K562 (cell line): Measurements from ENCODE around the gene FMNL3. TPM values are rescaled to one million over a fixed set of nuclear protein-coding genes. Genes with fewer than 3 reads are reported as not detected.

Source experiments
- CBFA2T2 ChIP-seq: fragments of 450-650 bp; conservative IDR thresholded peaks from 2 replicates; pipeline ENCODE4 v1.6.1; 2017; ENCODE audit warnings: mild to moderate bottlenecking
- ELF4 ChIP-seq: fragments of 450-650 bp; formaldehyde crosslinking; IDR thresholded peaks from 2 replicates; pipeline ENCODE4 v1.4.0; 2022; ENCODE audit warnings: missing genetic modification characterization
- EP400 ChIP-seq: fragments of 450-650 bp; IDR thresholded peaks from 2 replicates; pipeline ENCODE4 v1.6.1; 2017; ENCODE audit warnings: antibody characterized with exemption, mild to moderate bottlenecking, moderate library complexity
- GABPA ChIP-seq: fragments of 200-800 bp; sonication (Bioruptor generic); conservative IDR thresholded peaks from 2 replicates; pipeline ENCODE4 v1.6.1; 2016; ENCODE audit warnings: low read depth, missing genetic modification characterization, missing compliant biosample characterization
- L3MBTL2 ChIP-seq: fragments of 450-650 bp; IDR thresholded peaks from 2 replicates; pipeline ENCODE4 v1.6.1; 2016; ENCODE audit warnings: mild to moderate bottlenecking, moderate library complexity
- MECOM ChIP-seq: fragments of 250-450 bp; sonication (Bioruptor Pico); IDR thresholded peaks from 2 replicates; pipeline ENCODE4 v1.8.0; 2022; ENCODE audit warnings: inconsistent platforms
- NCOA1 ChIP-seq: fragments of 450-650 bp; IDR thresholded peaks from 2 replicates; pipeline ENCODE4 v1.6.1; 2016; ENCODE audit warnings: low read depth
- NFE2L1 ChIP-seq: fragments of 450-650 bp; IDR thresholded peaks from 2 replicates; pipeline ENCODE4 v1.6.1; 2016; ENCODE audit warnings: missing genetic modification characterization, low read depth, mild to moderate bottlenecking, missing compliant biosample characterization, moderate library complexity, borderline replicate concordance
- NR4A1 ChIP-seq, 2 experiments: fragments of 250-450 bp in 1 of 2; fragments of 450-650 bp in 1 of 2; sonication (Bioruptor Pico) in 1 of 2; IDR thresholded peaks; 2 replicates each; pipeline versions ENCODE4 v1.4.0 to v1.6.1; 2016 to 2020; ENCODE audit warnings: mild to moderate bottlenecking in 2 of 2, missing compliant biosample characterization in 1 of 2, missing genetic modification characterization in 1 of 2, moderate library complexity in 1 of 2
- NUFIP1 ChIP-seq: fragments of 450-650 bp; IDR thresholded peaks from 2 replicates; pipeline ENCODE4 v1.6.1; 2018; ENCODE audit not compliant: partially characterized antibody
- OTX1 ChIP-seq: fragments of 450-650 bp; formaldehyde crosslinking; IDR thresholded peaks from 2 replicates; pipeline ENCODE4 v1.4.0; 2022; ENCODE audit warnings: mild to moderate bottlenecking
- RBM22 ChIP-seq: fragments of 200-400 bp; formaldehyde crosslinking; IDR thresholded peaks from 2 replicates; pipeline ENCODE4 v1.6.1; 2018; ENCODE audit warnings: low read length, low read depth; ENCODE audit not compliant: poor library complexity, severe bottlenecking
- RBM34 ChIP-seq: fragments of 200-400 bp; formaldehyde crosslinking; IDR thresholded peaks from 2 replicates; pipeline ENCODE4 v1.6.1; 2018; ENCODE audit warnings: low read length, borderline replicate concordance; ENCODE audit not compliant: insufficient read depth
- RNF2 ChIP-seq: sonication (generic); IDR thresholded peaks from 2 replicates; pipeline ENCODE4 v1.6.1; 2016
- SMAD2 ChIP-seq: fragments of 150-350 bp; IDR thresholded peaks from 2 replicates; pipeline ENCODE4 v1.6.1; 2014; ENCODE audit warnings: low read depth, mild to moderate bottlenecking, low read length
- SMC3 ChIP-seq: conservative IDR thresholded peaks from 2 replicates; pipeline ENCODE4 v1.6.1; 2011; ENCODE audit warnings: low read depth, low read length, improper control_type of control experiment; ENCODE audit not compliant: insufficient read depth
- SRF ChIP-seq, 2 experiments: fragments of 250-450, 450-650 bp in 1 of 2; sonication (Bioruptor Pico) in 1 of 2; sonication (generic) in 1 of 2; formaldehyde crosslinking; IDR thresholded peaks; 2 replicates each; pipeline versions ENCODE4 v1.5.0 to v1.5.1; 2020 to 2022; ENCODE audit warnings: mild to moderate bottlenecking in 1 of 2, missing genetic modification reagents in 1 of 2
- TEAD1 ChIP-seq, 2 experiments: fragments of 450-650 bp in 1 of 2; sonication (generic) in 1 of 2; formaldehyde crosslinking; IDR thresholded peaks; 2 replicates each; pipeline versions ENCODE4 v1.4.0 to v1.8.0; 2020 to 2022; ENCODE audit warnings: mild to moderate bottlenecking in 2 of 2, missing genetic modification reagents in 1 of 2
- U2AF1 ChIP-seq: fragments of 200-400 bp; formaldehyde crosslinking; optimal IDR thresholded peaks from 2 replicates; pipeline ENCODE3; 2017; ENCODE audit warnings: mild to moderate bottlenecking, low read depth, low read length, moderate library complexity
- U2AF2 ChIP-seq: fragments of 200-400 bp; formaldehyde crosslinking; optimal IDR thresholded peaks from 2 replicates; pipeline ENCODE3; 2017; ENCODE audit warnings: low read depth, mild to moderate bottlenecking, low read length
- ZBTB17 ChIP-seq: fragments of 450-650 bp; formaldehyde crosslinking; IDR thresholded peaks from 2 replicates; pipeline ENCODE4 v1.4.0; 2020; ENCODE audit warnings: mild to moderate bottlenecking
- ZFPM2 ChIP-seq: fragments of 250-450 bp; sonication (Bioruptor Pico); IDR thresholded peaks from 2 replicates; pipeline ENCODE4 v1.5.1; 2022; ENCODE audit warnings: mild to moderate bottlenecking
- ZNF24 ChIP-seq: fragments of 450-650 bp; IDR thresholded peaks from 2 replicates; pipeline ENCODE4 v1.6.1; 2016
- ZNF431 ChIP-seq: sonication (generic); formaldehyde crosslinking; IDR thresholded peaks from 2 replicates; pipeline ENCODE4 v1.8.0; 2022; ENCODE audit warnings: mild to moderate bottlenecking, missing genetic modification reagents
- ZNF589 ChIP-seq: fragments of 200-800 bp; sonication (Bioruptor generic); IDR thresholded peaks from 2 replicates; pipeline ENCODE4 v1.6.1; 2016; ENCODE audit warnings: low read depth, missing genetic modification characterization, missing compliant biosample characterization
- polyA plus RNA-seq, 8 experiments: library from polyadenylated mRNA; depleted of rRNA in 4 of 8; stranded (reverse) in 5 of 8; unstranded in 3 of 8; fragments of >200 nt; fragmentation: Nextera tagmentation in 2 of 8; fragmentation: Illumina TruSeq in 1 of 8; extraction: Ambion mirVana in 2 of 8; extraction: Trizol in 1 of 8; gene quantifications; 2 replicates each; pipeline versions ENCODE4 v1.2.1 to v1.2.3, GENCODE V29; 2011 to 2014; ENCODE audit warnings: inconsistent platforms in 1 of 8, missing spikeins in 1 of 8
- total RNA-seq, 7 experiments: library from RNA; depleted of rRNA in 6 of 7; stranded (reverse); fragments of >200 nt in 6 of 7; fragmentation: Illumina TruSeq in 2 of 7; extraction: Trizol in 2 of 7; gene quantifications; 2 replicates each; pipeline versions ENCODE4 v1.2.1 to v1.2.3, GENCODE V29; 2011 to 2021; ENCODE audit warnings: low replicate concordance in 1 of 7
- TF ChIP-seq, protein P1 (sequence below): fragments of 450-650 bp; formaldehyde crosslinking; IDR thresholded peaks from 2 replicates; pipeline ENCODE4 v1.4.0; 2022; ENCODE audit warnings: missing genetic modification characterization
- TF ChIP-seq, protein P2 (sequence below): fragments of 250-450 bp; sonication (Bioruptor Pico); IDR thresholded peaks from 2 replicates; pipeline ENCODE4 v1.4.0; 2020; ENCODE audit warnings: borderline replicate concordance

FMNL3 gene
- total and polyA plus RNA-seq, 9 of the 15 experiments (the other 6 are each of a cell fraction or from before 2014, with no cell fraction given): 0.49 to 14.4 (median 6.8) TPM

DNA sequence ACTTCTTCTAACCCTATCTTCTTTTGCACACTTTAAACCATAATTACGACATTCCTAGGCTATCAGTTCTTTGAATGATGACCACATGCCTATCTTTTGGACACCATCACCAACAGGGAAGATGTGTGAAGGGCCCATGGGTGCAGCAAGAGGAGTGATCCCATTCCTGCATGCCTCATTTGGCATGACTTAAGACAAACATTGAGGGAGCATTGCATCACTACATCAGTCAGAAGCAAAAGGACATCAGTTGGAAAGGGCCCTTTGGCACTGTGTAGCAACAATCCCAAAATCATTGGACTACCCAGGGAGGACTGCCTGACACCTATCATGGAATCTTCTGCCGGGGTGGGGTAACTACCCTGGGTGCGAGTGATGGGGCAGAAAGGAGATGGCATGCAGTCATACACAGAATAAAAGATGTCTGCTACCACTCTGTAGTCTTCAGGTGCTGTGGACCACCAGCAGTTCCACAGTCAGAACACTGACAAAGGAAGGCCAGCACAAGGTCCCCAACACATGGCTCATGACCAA lies 23.4 kb upstream of the FMNL3 start (continued):
- TF ChIP-seq L3MBTL2 (peak; percentile 96), U2AF1 (no peak), GABPA (no peak; the same call in 1 of the 2 replicates), SMAD2 (no peak), CBFA2T2 (peak; percentile 61), SRF (CRISPR knock-in tag; IDR thresholded peaks at IDR 0.05) (peak in 1 of 2 experiments; percentile 79; a peak in 2 of 4 replicates), OTX1 (0 out of 2 replicates have a peak, but pooled peaks have one; percentile 55), ELF4 (0 out of 2 replicates have a peak, but pooled peaks have one; percentile 48), TEAD1 (CRISPR knock-in tag; IDR thresholded peaks at IDR 0.05) (peak; percentile 81 to 94), RBM34 (no peak), ZFPM2 (CRISPR knock-in tag) (no peak), U2AF2 (no peak), RNF2 (peak; percentile 67; the same call in 1 of the 2 replicates), ZNF431 (no peak), NR4A1 (CRISPR knock-in tag; IDR thresholded peaks at IDR 0.05) (no peak), NR4A1 (tag; IDR thresholded peaks at IDR 0.05) (no peak; the same call in 1 of the 2 replicates), NFE2L1 (tag) (no peak), ZBTB17 (CRISPR knock-in tag) (peak; percentile 69; the same call in 1 of the 2 replicates), NUFIP1 (no peak), RBM22 (no peak), ZNF24 (peak; percentile 90; the same call in 1 of the 2 replicates), ZNF589 (CRISPR knock-in tag) (peak; percentile 97), NCOA1 (no peak), EP400 (peak; percentile 23; the same call in 1 of the 2 replicates), SMC3 (no peak), MECOM (peak; percentile 66; the same call in 1 of the 2 replicates)
- TF ChIP-seq, protein P1, sequence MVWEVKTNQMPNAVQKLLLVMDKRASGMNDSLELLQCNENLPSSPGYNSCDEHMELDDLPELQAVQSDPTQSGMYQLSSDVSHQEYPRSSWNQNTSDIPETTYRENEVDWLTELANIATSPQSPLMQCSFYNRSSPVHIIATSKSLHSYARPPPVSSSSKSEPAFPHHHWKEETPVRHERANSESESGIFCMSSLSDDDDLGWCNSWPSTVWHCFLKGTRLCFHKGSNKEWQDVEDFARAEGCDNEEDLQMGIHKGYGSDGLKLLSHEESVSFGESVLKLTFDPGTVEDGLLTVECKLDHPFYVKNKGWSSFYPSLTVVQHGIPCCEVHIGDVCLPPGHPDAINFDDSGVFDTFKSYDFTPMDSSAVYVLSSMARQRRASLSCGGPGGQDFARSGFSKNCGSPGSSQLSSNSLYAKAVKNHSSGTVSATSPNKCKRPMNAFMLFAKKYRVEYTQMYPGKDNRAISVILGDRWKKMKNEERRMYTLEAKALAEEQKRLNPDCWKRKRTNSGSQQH (CRISPR knock-in tag): 0 out of 2 replicates have a peak, but pooled peaks have one; percentile 58
- TF ChIP-seq, protein P2, sequence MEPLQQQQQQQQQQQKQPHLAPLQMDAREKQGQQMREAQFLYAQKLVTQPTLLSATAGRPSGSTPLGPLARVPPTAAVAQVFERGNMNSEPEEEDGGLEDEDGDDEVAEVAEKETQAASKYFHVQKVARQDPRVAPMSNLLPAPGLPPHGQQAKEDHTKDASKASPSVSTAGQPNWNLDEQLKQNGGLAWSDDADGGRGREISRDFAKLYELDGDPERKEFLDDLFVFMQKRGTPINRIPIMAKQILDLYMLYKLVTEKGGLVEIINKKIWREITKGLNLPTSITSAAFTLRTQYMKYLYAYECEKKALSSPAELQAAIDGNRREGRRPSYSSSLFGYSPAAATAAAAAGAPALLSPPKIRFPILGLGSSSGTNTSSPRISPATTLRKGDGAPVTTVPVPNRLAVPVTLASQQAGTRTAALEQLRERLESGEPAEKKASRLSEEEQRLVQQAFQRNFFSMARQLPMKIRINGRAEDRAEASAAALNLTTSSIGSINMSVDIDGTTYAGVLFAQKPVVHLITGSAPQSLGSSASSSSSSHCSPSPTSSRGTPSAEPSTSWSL (CRISPR knock-in tag): 0 out of 2 replicates have a peak, but pooled peaks have one; percentile 28
